HG03354 (cell line): ENCODE data around the gene DYNAP.

Experiments
- ATAC-seq: cut with Tn5 transposase; IDR thresholded peaks from one replicate; pipeline ENCODE4 v1.9.1; 2021; ENCODE audit warnings: mild to moderate bottlenecking; ENCODE audit not compliant: unreplicated experiment, poor library complexity, severe bottlenecking

DYNAP gene

GRCh38 chr18:54590945-54591344 lies at the start of gene DYNAP:
TSS of gene DYNAP (plus strand) at chr18:54591245. CDS start at chr18:54591283, 38 bp downstream.
- ATAC-seq, result no peak

GRCh38 chr18:54551590-54551989 lies 39.5 kb upstream of the DYNAP start:
- ATAC-seq, result no peak

DNA sequence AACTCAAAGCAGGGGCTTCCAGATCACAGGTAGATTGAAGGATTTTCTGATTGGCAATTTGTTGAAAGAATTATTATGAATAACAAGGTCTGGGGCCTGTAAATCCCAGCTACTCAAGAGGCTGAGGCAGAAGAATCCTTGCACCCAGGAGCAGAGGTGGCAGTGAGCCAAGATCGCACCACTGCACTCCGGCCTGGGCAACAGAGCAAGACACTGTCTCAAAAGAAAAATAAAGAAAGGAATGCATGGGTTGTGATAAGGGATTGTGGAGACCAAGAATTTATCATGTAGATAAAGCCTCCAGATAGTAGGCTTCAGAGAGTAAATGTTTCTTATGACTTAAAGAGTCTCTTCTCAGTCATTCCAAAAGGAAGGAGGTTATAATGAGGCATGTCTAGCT lies 35.8 kb upstream of the DYNAP start:
- ATAC-seq, result no peak

DNA sequence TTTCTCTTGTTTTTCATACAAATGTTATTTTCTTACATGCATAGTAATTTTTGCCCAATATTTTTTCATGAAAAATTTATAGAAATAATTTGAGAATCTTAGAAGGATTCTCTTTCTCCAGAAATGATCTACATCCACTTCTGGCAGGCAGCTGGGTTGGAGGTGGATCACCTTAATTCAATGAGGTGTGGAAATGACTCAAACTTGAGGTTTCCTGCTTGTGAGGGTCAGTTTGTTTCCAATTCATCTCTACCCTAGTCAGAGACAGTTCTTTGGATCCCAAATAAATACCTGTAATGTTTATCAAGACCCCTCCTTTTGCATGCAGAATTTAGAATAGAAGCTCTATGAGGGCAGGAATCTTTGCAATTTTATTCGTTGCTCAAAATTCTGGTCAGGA lies 35.0 kb upstream of the DYNAP start:
- ATAC-seq, result no peak

DNA sequence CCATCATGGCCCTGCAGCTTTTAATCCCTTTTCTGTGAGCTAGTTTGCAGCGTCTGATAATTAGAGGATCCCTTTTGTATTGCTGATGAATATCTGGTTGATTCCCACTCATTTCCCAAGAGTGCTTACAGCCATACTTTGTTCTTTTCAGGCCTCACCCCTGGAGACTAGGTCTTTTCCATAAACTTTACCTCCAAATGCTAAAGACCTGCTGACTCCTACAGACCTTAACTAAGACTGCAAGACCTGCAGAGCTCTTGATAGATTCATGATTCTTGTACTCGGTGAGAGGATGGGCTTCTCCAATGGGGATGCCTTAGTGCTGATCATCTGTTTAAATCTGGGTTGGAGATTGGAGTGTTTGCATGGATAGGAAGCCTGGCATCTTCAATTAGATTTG lies 33.1 kb upstream of the DYNAP start:
- no peak for ATAC-seq

DNA sequence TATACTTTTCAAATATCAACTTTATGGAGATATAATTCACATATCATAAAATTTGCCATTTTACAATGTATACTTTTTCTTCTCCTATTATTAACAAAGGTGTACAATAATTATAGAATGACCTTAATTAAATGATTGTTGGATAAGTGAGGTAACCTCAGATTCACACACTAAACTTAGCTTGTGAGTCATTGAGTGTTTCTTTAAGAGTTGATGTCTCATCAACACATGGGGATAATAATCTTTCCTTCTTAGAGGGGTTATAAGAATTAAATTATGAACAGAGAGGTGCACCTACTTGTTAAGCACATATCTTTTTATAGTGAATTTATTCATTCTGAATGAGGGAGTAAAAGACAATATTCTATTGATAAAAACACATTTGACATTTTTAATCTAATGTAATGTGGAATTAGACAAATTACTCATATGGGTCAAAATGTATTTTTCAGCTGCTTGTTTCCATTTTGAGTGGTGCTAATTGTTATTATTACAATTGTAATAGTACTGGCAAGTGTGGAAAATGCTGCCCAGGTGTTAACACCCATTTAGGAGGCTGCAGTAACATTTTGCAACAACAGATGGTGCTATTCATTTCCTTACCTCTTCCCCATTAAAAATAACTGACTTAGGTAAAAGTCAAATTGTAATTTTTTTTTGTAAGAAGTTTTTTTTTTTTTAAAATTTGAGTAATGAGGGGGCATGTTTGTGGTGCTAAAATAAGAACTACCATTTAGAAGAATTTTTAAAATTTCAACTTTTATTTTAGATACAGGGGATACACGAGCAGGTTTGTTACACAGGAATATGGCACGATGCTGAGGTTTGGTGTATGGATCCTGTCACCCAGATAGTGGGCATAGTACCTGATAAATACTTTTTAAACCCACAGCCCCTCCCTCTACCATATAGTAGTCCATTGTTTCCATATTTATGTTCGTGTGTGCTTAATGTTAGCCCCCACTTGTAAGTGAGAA lies 32.1 kb upstream of the DYNAP start:
- peak; percentile 75 for ATAC-seq

- ATAC-seq, result no peak
These were observed 29.3 kb upstream of the DYNAP start for GRCh38 chr18:54561706-54562267.

DNA sequence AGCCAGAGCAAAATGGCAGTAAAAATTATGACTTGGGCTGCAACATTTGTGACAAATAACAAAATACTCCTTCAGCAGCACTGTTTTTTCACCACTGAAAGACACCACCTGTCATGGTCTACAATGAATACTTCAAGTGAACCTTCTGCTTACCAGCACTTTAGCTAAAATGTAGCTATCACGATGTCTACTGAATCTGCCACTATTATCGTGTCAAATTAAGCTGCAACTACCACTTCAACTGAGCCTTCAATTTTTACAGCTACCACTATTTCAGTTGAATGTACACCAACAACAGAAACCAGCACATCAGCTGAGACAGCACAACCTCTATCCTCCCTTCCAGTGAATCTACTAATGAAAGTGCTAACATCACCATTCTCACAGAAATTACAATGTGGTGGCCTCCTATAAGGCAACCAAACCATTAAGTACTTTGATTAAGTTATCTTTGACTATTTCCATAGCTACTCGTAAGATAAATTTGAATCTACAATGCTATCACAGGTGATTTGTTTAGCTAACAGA lies 10.8 kb upstream of the DYNAP start:
- ATAC-seq, result no peak

DNA sequence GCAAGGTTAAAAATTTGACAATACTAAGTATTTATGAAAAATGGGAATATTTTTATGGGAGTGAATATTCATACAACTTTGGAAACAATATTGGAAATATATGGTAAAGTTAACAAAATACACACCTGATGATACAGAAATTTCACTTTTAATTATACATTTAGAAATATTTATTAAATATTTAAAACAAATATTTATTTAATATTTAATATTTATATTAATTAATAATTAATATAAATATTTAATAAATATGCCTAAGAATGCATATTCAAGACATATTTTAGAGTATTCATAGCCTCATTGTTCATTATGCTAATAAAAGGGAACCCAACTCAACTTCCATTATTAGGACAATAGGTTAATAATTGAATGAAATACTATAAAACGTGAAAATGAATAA lies 7.0 kb upstream of the DYNAP start:
- no peak for ATAC-seq

DNA sequence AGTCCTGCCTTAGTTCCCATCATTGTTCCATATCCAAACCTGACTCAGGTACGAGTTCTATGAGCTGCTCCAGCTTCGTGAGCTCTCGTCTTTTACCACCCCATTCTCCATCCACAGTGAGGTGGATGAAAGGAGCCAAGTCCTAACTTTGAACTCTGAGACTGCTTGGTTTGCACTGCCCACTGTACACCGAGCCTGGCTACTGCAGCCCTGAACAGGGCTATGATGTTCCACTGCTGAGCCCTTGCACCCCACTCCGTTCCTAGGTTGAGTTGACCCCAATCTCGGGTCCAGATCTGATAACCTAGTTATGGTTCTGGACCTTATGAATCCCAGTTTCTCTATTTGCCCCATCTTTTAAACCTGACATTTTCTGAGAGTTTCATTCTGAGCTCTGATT lies 5.3 kb upstream of the DYNAP start:
- no peak for ATAC-seq

GRCh38 chr18:54604211-54604610 lies 13.2 kb downstream of the DYNAP start:
- ATAC-seq, result no peak

GRCh38 chr18:54606835-54607212 lies 15.8 kb downstream of the DYNAP start:
- ATAC-seq, result no peak

DNA sequence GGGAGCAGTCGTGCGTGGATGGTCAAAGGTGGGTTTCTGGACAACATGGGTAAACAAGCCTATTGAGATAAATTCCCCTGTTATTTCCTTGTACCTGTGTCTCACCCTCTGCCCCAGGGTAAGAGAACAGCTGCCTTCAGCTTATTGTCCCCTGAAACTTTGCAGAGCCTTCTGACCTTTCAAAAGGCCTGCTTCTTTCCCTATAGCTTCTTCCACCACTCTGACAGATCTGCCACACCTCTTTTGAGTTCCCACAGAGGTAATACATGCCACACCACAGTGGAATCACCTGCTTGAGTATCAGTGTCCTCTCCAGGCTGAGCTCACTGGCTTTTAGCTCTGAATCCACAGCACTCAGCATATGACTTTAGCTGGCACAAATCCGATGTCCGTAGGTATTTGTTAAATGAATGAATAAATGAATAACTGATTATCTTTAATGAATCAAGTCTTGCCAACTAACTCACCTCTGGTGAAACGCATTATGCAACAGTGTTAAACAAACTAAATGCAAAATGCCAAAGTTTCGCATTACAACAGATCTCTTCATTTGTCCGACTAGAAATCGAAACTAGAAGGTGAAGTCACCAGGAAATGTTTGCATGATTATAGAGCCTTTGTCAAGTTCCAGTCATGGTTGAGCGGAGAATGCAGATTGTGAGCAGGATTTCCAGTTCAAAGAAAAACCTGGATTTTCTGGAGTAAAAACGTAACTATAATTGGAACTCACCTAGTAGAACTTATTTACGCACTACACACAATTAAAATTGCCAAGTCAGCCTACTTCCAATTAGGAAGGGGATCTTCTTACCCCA lies 16.4 kb downstream of the DYNAP start:
- no peak for ATAC-seq

- no peak for ATAC-seq
These were observed 17.1 kb downstream of the DYNAP start for GRCh38 chr18:54608028-54608642.

DNA sequence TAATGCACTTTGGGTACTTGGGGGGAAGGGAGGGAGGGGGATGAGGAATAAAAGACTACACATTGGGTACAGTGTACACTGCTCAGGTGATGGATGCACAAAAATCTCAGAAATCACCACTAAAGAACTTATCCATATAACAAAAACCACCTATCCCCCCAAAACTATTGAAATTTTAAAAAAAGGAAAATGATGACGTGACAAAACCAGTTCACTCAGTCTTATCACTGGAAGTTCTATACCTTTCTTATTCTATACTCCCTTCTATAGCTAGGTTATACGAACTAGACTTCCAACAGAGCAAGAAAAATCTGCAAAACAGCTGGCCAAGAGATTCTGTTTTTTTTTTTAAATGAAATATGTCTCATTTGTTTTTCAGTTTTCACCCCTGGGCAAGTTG lies 20.8 kb downstream of the DYNAP start:
- no peak for ATAC-seq

DNA sequence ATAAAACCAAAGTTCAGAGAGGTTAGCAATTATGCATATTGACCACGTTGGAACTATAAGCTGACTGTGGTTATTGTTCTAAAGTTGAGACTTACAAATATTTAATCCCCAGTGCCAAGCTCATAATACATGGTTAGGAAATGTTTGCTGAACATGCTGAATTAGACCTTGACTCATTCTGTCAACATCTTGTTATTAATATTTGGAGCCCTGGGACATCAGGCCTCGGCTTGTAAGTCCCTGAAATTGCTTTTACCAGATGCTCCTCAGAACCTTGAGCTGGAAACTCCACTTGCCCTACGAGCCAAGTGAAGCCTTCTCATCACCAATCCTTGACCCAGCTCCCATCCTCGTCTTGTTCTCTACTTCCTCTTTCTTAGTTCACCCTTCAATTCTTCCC lies 21.2 kb downstream of the DYNAP start:
- ATAC-seq, result no peak

DNA sequence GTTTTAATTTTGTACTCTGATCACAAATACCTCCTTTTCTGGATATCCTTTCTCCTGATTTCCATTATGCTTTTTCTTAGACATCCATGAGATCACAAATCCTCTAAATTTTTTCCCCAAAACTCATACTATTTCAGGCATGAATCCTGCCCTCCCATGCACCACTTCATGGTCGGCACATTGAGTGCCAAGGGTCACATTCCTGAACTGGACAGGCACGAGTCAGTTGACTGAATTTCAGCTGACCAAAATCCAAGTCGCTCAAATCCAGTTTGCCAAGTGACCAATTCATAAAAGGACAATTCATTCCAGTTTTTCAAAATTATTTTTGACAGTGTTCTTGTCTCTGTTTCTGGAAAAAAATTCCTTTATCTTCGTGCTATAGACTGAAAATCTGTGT lies 22.1 kb downstream of the DYNAP start:
- no peak for ATAC-seq

DNA sequence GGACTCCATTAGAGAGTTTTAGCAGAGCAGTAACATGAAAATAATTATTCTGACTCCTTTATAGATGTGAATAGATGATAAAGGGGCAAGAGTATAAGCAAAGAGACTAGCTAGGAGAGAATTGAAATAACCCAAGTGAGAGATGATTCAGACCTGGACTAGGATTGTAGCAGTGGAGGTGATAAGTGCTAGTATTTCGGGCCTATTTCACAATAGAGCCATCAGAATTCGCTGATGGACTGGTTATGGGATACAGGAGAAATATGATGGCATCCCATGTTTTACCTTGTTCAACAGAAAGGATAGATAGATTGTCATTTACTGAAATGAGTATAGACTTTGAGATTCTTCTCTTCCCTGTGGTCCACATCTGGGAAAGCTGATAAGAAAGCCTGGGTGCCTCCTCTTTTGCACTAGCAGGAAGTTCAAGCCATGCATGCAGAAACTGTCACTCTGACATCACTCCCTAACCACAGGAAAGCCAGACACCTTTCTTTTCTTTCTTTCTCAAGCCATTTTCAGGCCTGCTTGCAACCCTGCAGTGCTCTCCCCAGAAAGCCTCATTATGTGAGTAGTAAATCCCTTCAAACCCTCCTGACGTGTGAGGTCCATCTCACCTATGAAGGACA lies 25.3 kb downstream of the DYNAP start:
- peak; percentile 59 for ATAC-seq

GRCh38 chr18:54622084-54622483 lies 31.0 kb downstream of the DYNAP start:
- ATAC-seq, result no peak
